Motor neuron (in vitro differentiated cells): ENCODE measurements around the gene ARHGEF37. TPM values are rescaled to one million over a fixed set of nuclear protein-coding genes. Genes with fewer than 3 reads are reported as not detected.
"Not testable (repeated sequence)": the region's sequence is repeated elsewhere in the genome, so short reads cannot be mapped to it uniquely, and the experiment has no call there.

Experiments used
- ATAC-seq, 8 experiments: fragments of 200-7000 bp; cut with Tn5 transposase; replicated peaks in 6 of 8; 2 replicates each; pipeline ENCODE4 v1.8.0; 2021; ENCODE audit warnings: mild to moderate bottlenecking in 8 of 8, moderate library complexity in 8 of 8
- H3K27ac ChIP-seq, 2 donors: fragments of 250-450 bp; sonication (Bioruptor Pico); 2 replicates each; pipeline ENCODE4 v1.9.0; 2021; ENCODE audit warnings: antibody characterized with exemption in 2 of 2, mild to moderate bottlenecking in 2 of 2, moderate library complexity in 1 of 2
- H3K4me1 ChIP-seq, 2 donors: fragments of 250-450 bp; sonication (Bioruptor Pico); replicated peaks in 1 of 2; 2 replicates each; pipeline ENCODE4 v1.6.1; 2021; ENCODE audit warnings: antibody characterized with exemption in 2 of 2, mild to moderate bottlenecking in 2 of 2, moderate library complexity in 1 of 2
- H3K4me3 ChIP-seq, 5 donors: fragments of 250-450 bp; sonication (Bioruptor Pico); 2 replicates each; pipeline ENCODE4 v1.9.0; 2021; ENCODE audit warnings: antibody characterized with exemption in 5 of 5, mild to moderate bottlenecking in 5 of 5, moderate library complexity in 4 of 5
- WGBS, 10 experiments: fragments of 450-650 bp; shearing (Covaris generic); methylation state at CpG; one replicate each; pipeline ENCODE4 v1.0.0; 2022; 5-methylcytosine and 5-hydroxymethylcytosine counted together
- in situ Hi-C, 9 experiments: fragments of 400-800 bp; cut with MboI; loops; one replicate each; pipeline ENCODE4 v1.15.0; 2021; ENCODE audit warnings: low sequenced_read_pairs in 9 of 9, low pct_unique_long_range_greater_than_20kb in 2 of 9; ENCODE audit not compliant: unreplicated experiment in 9 of 9
- total RNA-seq, 8 experiments: library from RNA; unstranded; fragments of 300-600 nt; gene quantifications; 2 replicates each; pipeline versions ENCODE4 v1.2.3 to v1.2.4, GENCODE V29; 2022

ARHGEF37 gene
- total RNA-seq, 8 experiments from 2014 or later: 0.42 to 11.5 (median 1.4) TPM

- in situ Hi-C loops: loop anchor here (5.0 to 25.0 kb wide), 7 partner anchors 175 to 348 kb away; no protein-coding TSS in a partner anchor
- ATAC-seq: no peak
Observed at GRCh38 chr5:149639737-149640136, 58.4 kb downstream of the ARHGEF37 start.

GRCh38 chr5:149640350-149640999 lies 59.2 kb downstream of the ARHGEF37 start:
- no peak overlapping the region for H3K4me3 ChIP-seq
- H3K4me1 ChIP-seq: no peaks in the 10 kb centered on the region
- H3K27ac ChIP-seq: no peak overlapping the region
- WGBS, 10 experiments: 7 to 83% (median 71%) methylated on average over 1 to 3 of the region's 7 CpGs; no CpG with 5 or more reads in 7 of the 10 experiments
- in situ Hi-C loops: loop anchor here in 5 of 9 experiments (10.0 to 25.0 kb wide), 3 partner anchors 174 to 347 kb away; no protein-coding TSS in a partner anchor
- no peak for ATAC-seq

More at GRCh38 chr5:149639737-149640136, 58.4 kb downstream of the ARHGEF37 start:
- Histone ChIP-seq H3K4me3 (no peak overlapping the region), H3K27ac (no peak overlapping the region), H3K4me1 (no peaks in the 10 kb centered on the region)

- WGBS, 10 experiments: 40 to 97% (median 76%) methylated on average over 1 to 17 of the region's 18 CpGs
- in situ Hi-C loops: loop anchor here in 5 of 9 experiments (10.0 to 25.0 kb wide), 3 partner anchors 174 to 346 kb away; no protein-coding TSS in a partner anchor
- no peak overlapping the region for H3K4me3 ChIP-seq
- no peak for ATAC-seq
- no peak overlapping the region for H3K27ac ChIP-seq
- H3K4me1 ChIP-seq: no peaks in the 10 kb centered on the region
Observed at GRCh38 chr5:149641000-149641576, 59.8 kb downstream of the ARHGEF37 start.

GRCh38 chr5:149641600-149641999 lies 60.3 kb downstream of the ARHGEF37 start:
- Histone ChIP-seq H3K4me1 (no peaks in the 10 kb centered on the region), H3K27ac (no peak overlapping the region), H3K4me3 (no peak overlapping the region)
- no peak for ATAC-seq
- 67 to 100% (median 90%) methylated on average over 1 to 5 of the region's 5 CpGs; no CpG with 5 or more reads in 3 of the 10 experiments for WGBS, 10 experiments
- in situ Hi-C loops: loop anchor here in 5 of 9 experiments (10.0 to 25.0 kb wide), 3 partner anchors 173 to 346 kb away; no protein-coding TSS in a partner anchor

- 43 to 79% (median 70%) methylated on average over 2 to 6 of the region's 6 CpGs; no CpG with 5 or more reads in 1 of the 10 experiments for WGBS, 10 experiments
- Histone ChIP-seq H3K4me1 (no peaks in the 10 kb centered on the region), H3K4me3 (no peak overlapping the region), H3K27ac (no peak overlapping the region)
- in situ Hi-C loops: loop anchor here in 5 of 9 experiments (10.0 to 25.0 kb wide), 3 partner anchors 171 to 344 kb away; no protein-coding TSS in a partner anchor
- no peak for ATAC-seq
Observed at GRCh38 chr5:149643781-149644180, 62.5 kb downstream of the ARHGEF37 start.

- no peak for ATAC-seq
- 60 to 100% (median 100%) methylated on average over 1 to 3 of the region's 4 CpGs; no CpG with 5 or more reads in 3 of the 10 experiments for WGBS, 10 experiments
- Histone ChIP-seq H3K27ac (no peak overlapping the region), H3K4me1 (no peaks in the 10 kb centered on the region), H3K4me3 (no peak overlapping the region)
- in situ Hi-C loops: loop anchor here in 5 of 9 experiments (10.0 to 25.0 kb wide), 3 partner anchors 170 to 343 kb away; no protein-coding TSS in a partner anchor
Observed at GRCh38 chr5:149644629-149645028, 63.3 kb downstream of the ARHGEF37 start.

GRCh38 chr5:149645236-149645635 lies 63.9 kb downstream of the ARHGEF37 start:
- Histone ChIP-seq H3K27ac (no peak overlapping the region), H3K4me1 (no peaks in the 10 kb centered on the region), H3K4me3 (no peak overlapping the region)
- 30 to 90% (median 63%) methylated on average over 2 to 4 of the region's 9 CpGs; no CpG with 5 or more reads in 3 of the 10 experiments for WGBS, 10 experiments
- in situ Hi-C loops: loop anchor here in 5 of 9 experiments (10.0 to 25.0 kb wide), 3 partner anchors 170 to 342 kb away; no protein-coding TSS in a partner anchor
- ATAC-seq: no peak

GRCh38 chr5:149645725-149646124 lies 64.4 kb downstream of the ARHGEF37 start:
- H3K27ac ChIP-seq: no peak overlapping the region
- no peak for ATAC-seq
- in situ Hi-C loops: loop anchor here in 5 of 9 experiments (10.0 to 25.0 kb wide), 3 partner anchors 169 to 342 kb away; no protein-coding TSS in a partner anchor
- no peak overlapping the region for H3K4me3 ChIP-seq
- WGBS, 10 experiments: 0 to 100% (median 40%) methylated on average over 1 to 4 of the region's 5 CpGs; no CpG with 5 or more reads in 1 of the 10 experiments
- no peaks in the 10 kb centered on the region for H3K4me1 ChIP-seq

- in situ Hi-C loops: loop anchor here in 5 of 9 experiments (10.0 to 25.0 kb wide), 3 partner anchors 168 to 341 kb away; no protein-coding TSS in a partner anchor
- H3K27ac ChIP-seq: no peak overlapping the region
- ATAC-seq: peak in 5 of 8 experiments; percentile 93 to 99 (median 98)
- H3K4me3 ChIP-seq: no peak overlapping the region
- no peaks in the 10 kb centered on the region for H3K4me1 ChIP-seq
- WGBS, 10 experiments: 28 to 79% (median 52%) methylated on average over 1 to 5 of the region's 9 CpGs; no CpG with 5 or more reads in 6 of the 10 experiments
Observed at GRCh38 chr5:149646564-149646963, 65.3 kb downstream of the ARHGEF37 start.

- WGBS, 10 experiments: 14 to 80% (median 73%) methylated on average over 1 to 3 of the region's 3 CpGs; no CpG with 5 or more reads in 4 of the 10 experiments
- H3K4me1 ChIP-seq: no peaks in the 10 kb centered on the region
- H3K4me3 ChIP-seq: no peak overlapping the region
- in situ Hi-C loops: loop anchor here in 5 of 9 experiments (10.0 to 25.0 kb wide), 3 partner anchors 167 to 340 kb away; no protein-coding TSS in a partner anchor
- no peak overlapping the region for H3K27ac ChIP-seq
- no peak for ATAC-seq
Observed at GRCh38 chr5:149647334-149647733, 66.0 kb downstream of the ARHGEF37 start.

GRCh38 chr5:149648464-149649393 lies 67.4 kb downstream of the ARHGEF37 start:
- ATAC-seq, H3K4me1 ChIP-seq, H3K4me3 ChIP-seq, H3K27ac ChIP-seq: not testable (repeated sequence)
- in situ Hi-C loops: loop anchor here in 5 of 9 experiments (10.0 to 25.0 kb wide), 3 partner anchors 166 to 339 kb away; no protein-coding TSS in a partner anchor
- WGBS, 10 experiments: 58 to 100% (median 87%) methylated on average over 1 to 3 of the region's 6 CpGs

- H3K27ac ChIP-seq, H3K4me1 ChIP-seq, H3K4me3 ChIP-seq, ATAC-seq: not testable (repeated sequence)
- WGBS, 10 experiments: 100% methylated on average over 1 of the region's 1 CpG; no CpG with 5 or more reads in 9 of the 10 experiments
- in situ Hi-C loops: loop anchor here in 5 of 9 experiments (10.0 to 25.0 kb wide), 3 partner anchors 165 to 338 kb away; no protein-coding TSS in a partner anchor
Observed at GRCh38 chr5:149649730-149650129, 68.4 kb downstream of the ARHGEF37 start.
